Upper lobe of left lung (tissue), 6 donors: ENCODE measurements around the gene KRT1. TPM values are rescaled to one million over a fixed set of nuclear protein-coding genes. Genes with fewer than 3 reads are reported as not detected.

Experiments used
- ATAC-seq, 2 donors: fragments of 200-7000 bp; cut with Tn5 transposase; one replicate each; pipeline ENCODE4 v1.9.1; 2022; ENCODE audit warnings: mild to moderate bottlenecking in 2 of 2, moderate library complexity in 2 of 2; ENCODE audit not compliant: low FRiP score in 2 of 2
- DNase-seq, 2 donors: peaks; one replicate each; pipeline ENCODE4 v3.0.0-alpha.2; 2019 to 2020
- H3K27ac ChIP-seq, 4 donors: fragments of 200-600 bp; sonication (generic); one replicate each; pipeline ENCODE4 v1.5.1; 2016 to 2019
- H3K27me3 ChIP-seq, 4 donors: fragments of 200-600 bp; sonication (generic); one replicate each; pipeline ENCODE4 v1.5.1; 2017 to 2019
- H3K36me3 ChIP-seq, 4 donors: fragments of 200-600 bp; sonication (generic); one replicate each; pipeline ENCODE4 v1.5.1; 2016 to 2019
- H3K4me1 ChIP-seq, 4 donors: fragments of 200-600 bp; sonication (generic); one replicate each; pipeline ENCODE4 v1.5.1; 2018 to 2019
- H3K4me3 ChIP-seq, 4 donors: fragments of 200-600 bp; sonication (generic); one replicate each; pipeline ENCODE4 v1.5.1; 2017 to 2019; ENCODE audit warnings: mild to moderate bottlenecking in 2 of 4, moderate library complexity in 1 of 4
- H3K9me3 ChIP-seq, 4 donors: fragments of 200-600 bp; sonication (generic); one replicate each; pipeline ENCODE4 v1.5.1; 2018 to 2019
- CTCF ChIP-seq, 6 experiments: fragments of 450-650 bp in 4 of 6; fragments of 200-600 bp in 2 of 6; sonication (generic) in 2 of 6; IDR thresholded peaks; one replicate each; pipeline ENCODE4 v1.5.1; 2016 to 2019; ENCODE audit warnings: antibody characterized with exemption in 6 of 6
- EP300 ChIP-seq, 4 donors: sonication (generic); formaldehyde crosslinking; IDR thresholded peaks; one replicate each; pipeline ENCODE4 v1.5.1; 2017; ENCODE audit warnings: antibody characterized with exemption in 4 of 4, control low read depth in 2 of 4
- POLR2A ChIP-seq, 4 donors: fragments of 450-650 bp; IDR thresholded peaks; one replicate each; pipeline ENCODE4 v1.5.1; 2016 to 2017; ENCODE audit warnings: antibody characterized with exemption in 4 of 4, mild to moderate bottlenecking in 2 of 4
- POLR2AphosphoS5 ChIP-seq, 2 donors: sonication (generic); formaldehyde crosslinking; IDR thresholded peaks; one replicate each; pipeline ENCODE4 v1.5.1; 2017; ENCODE audit warnings: antibody characterized with exemption in 2 of 2
- WGBS, 2 donors: methylation state at CpG; one replicate each; pipeline ENCODE4 v1.1.5; 2017 to 2018; 5-methylcytosine and 5-hydroxymethylcytosine counted together
- total RNA-seq, 6 donors: library from RNA; depleted of rRNA in 4 of 6; stranded (reverse); fragments of >200 nt in 4 of 6; gene quantifications; one replicate each; pipeline versions ENCODE4 v1.1.0 to v1.2.1, GENCODE V29; 2016 to 2021
- donor health status: DM: no; HTN: no; CAD: no; lungs with moderate emphysema.
- donor health status: DM: no; HTN: yes; CAD: no; lungs with severe emphysema.

The KRT1 gene
- total RNA-seq, 6 donors from 2014 or later: 0.37 to 2.4 TPM; not detected in 4

- H3K27ac ChIP-seq: no peak overlapping the region
- no peak overlapping the region for H3K4me3 ChIP-seq
- H3K36me3 ChIP-seq: no peaks in the 10 kb centered on the region
- no peaks in the 10 kb centered on the region for H3K4me1 ChIP-seq
- WGBS, 2 donors: 100% methylated on average over 1 to 2 of the region's 3 CpGs
- no peaks in the 10 kb centered on the region for H3K27me3 ChIP-seq
- ATAC-seq: no peak
- DNase-seq: no peak
- H3K9me3 ChIP-seq: no peaks in the 10 kb centered on the region
- no peak for TF ChIP-seq CTCF (IDR thresholded peaks at IDR 0.05)
- TF ChIP-seq EP300 (IDR thresholded peaks at IDR 0.05): no peak
- TF ChIP-seq POLR2AphosphoS5 (IDR thresholded peaks at IDR 0.05): no peak
- no peak for TF ChIP-seq POLR2A (IDR thresholded peaks at IDR 0.05)
These were observed 44.2 kb upstream of the KRT1 start for GRCh38 chr12:52724384-52724783.

- 62 to 73% methylated on average over 2 of the region's 2 CpGs for WGBS, 2 donors
- TF ChIP-seq POLR2A (IDR thresholded peaks at IDR 0.05): no peak
- no peak for TF ChIP-seq EP300 (IDR thresholded peaks at IDR 0.05)
- TF ChIP-seq CTCF (IDR thresholded peaks at IDR 0.05): no peak
- no peak for TF ChIP-seq POLR2AphosphoS5 (IDR thresholded peaks at IDR 0.05)
- no peaks in the 10 kb centered on the region for H3K9me3 ChIP-seq
These were observed 42.5 kb upstream of the KRT1 start for GRCh38 chr12:52722680-52723079.

GRCh38 chr12:52721838-52722470 is 41.7 kb upstream of the KRT1 start:
- DNase-seq (no peak), ATAC-seq (no peak)
- no peaks in the 10 kb centered on the region for H3K4me1 ChIP-seq

More at GRCh38 chr12:52722680-52723079, 42.5 kb upstream of the KRT1 start:
- Histone ChIP-seq H3K27me3 (no peaks in the 10 kb centered on the region), H3K4me3 (no peak overlapping the region), H3K36me3 (no peaks in the 10 kb centered on the region), H3K4me1 (no peaks in the 10 kb centered on the region), H3K27ac (no peak overlapping the region)
- DNase-seq (no peak), ATAC-seq (no peak)

GRCh38 chr12:52720365-52720886 is 40.2 kb upstream of the KRT1 start:
- H3K27ac ChIP-seq: no peak overlapping the region
- no peaks in the 10 kb centered on the region for H3K9me3 ChIP-seq
- 80 to 82% methylated on average over 6 to 8 of the region's 8 CpGs for WGBS, 2 donors
- no peak overlapping the region for H3K4me3 ChIP-seq
- TF ChIP-seq EP300 (IDR thresholded peaks at IDR 0.05): no peak
- TF ChIP-seq POLR2AphosphoS5 (IDR thresholded peaks at IDR 0.05): no peak
- TF ChIP-seq CTCF (IDR thresholded peaks at IDR 0.05): no peak
- TF ChIP-seq POLR2A (IDR thresholded peaks at IDR 0.05): no peak
- no peaks in the 10 kb centered on the region for H3K36me3 ChIP-seq
- H3K27me3 ChIP-seq: peaks cover 0 to 4% (median 0%) of the 10 kb centered on the region in 4 donors
- H3K4me1 ChIP-seq: no peaks in the 10 kb centered on the region
- ATAC-seq (no peak), DNase-seq (no peak)

More at GRCh38 chr12:52721838-52722470, 41.7 kb upstream of the KRT1 start:
- Histone ChIP-seq H3K36me3 (no peaks in the 10 kb centered on the region), H3K27me3 (no peaks in the 10 kb centered on the region), H3K27ac (no peak overlapping the region), H3K4me3 (no peak overlapping the region), H3K9me3 (no peaks in the 10 kb centered on the region)
- TF ChIP-seq POLR2A (IDR thresholded peaks at IDR 0.05) (no peak), CTCF (IDR thresholded peaks at IDR 0.05) (no peak), POLR2AphosphoS5 (IDR thresholded peaks at IDR 0.05) (no peak), EP300 (IDR thresholded peaks at IDR 0.05) (no peak)
- 28 to 46% methylated on average over 3 of the region's 3 CpGs for WGBS, 2 donors

GRCh38 chr12:52716061-52716460 is 35.9 kb upstream of the KRT1 start:
- Histone ChIP-seq H3K9me3 (no peaks in the 10 kb centered on the region), H3K27ac (no peak overlapping the region), H3K27me3 (peaks cover 0 to 31% (median 6%) of the 10 kb centered on the region in 4 donors), H3K4me3 (no peak overlapping the region), H3K4me1 (peaks cover 0 to 11% (median 5%) of the 10 kb centered on the region in 4 donors), H3K36me3 (no peaks in the 10 kb centered on the region)
- DNase-seq: no peak
- WGBS, 2 donors: 92 to 94% methylated on average over 5 of the region's 5 CpGs
- TF ChIP-seq EP300 (IDR thresholded peaks at IDR 0.05) (no peak), POLR2A (IDR thresholded peaks at IDR 0.05) (no peak), CTCF (IDR thresholded peaks at IDR 0.05) (no peak), POLR2AphosphoS5 (IDR thresholded peaks at IDR 0.05) (no peak)
- ATAC-seq: no peak
